COLO668 (cell line): ENCODE measurements around the gene KRTAP4-12.
"Not testable (repeated sequence)": the region's sequence is repeated elsewhere in the genome, so short reads cannot be mapped to it uniquely, and the experiment has no call there.

Source experiments
- DNase-seq: peaks from one replicate; lab custom pipeline; 2025; ENCODE audit not compliant: unreplicated experiment; lab: John Stamatoyannopoulos, UW

The KRTAP4-12 gene

GRCh38 chr17:41126412-41126811 lies 2.4 kb upstream of the KRTAP4-12 start:
- no peak for DNase-seq

GRCh38 chr17:41125064-41125463 lies 1.1 kb upstream of the KRTAP4-12 start:
- DNase-seq, result no peak

- not testable (repeated sequence) for DNase-seq
Observed at GRCh38 chr17:41123292-41123990, 541 bp downstream of the KRTAP4-12 start.

GRCh38 chr17:41121742-41122141 lies 2.2 kb downstream of the KRTAP4-12 start:
- DNase-seq, result no peak

GRCh38 chr17:41119696-41120690 lies 4.0 kb downstream of the KRTAP4-12 start:
- not testable (repeated sequence) for DNase-seq

GRCh38 chr17:41118721-41119120 lies 5.3 kb downstream of the KRTAP4-12 start:
- no peak for DNase-seq

- DNase-seq, result not testable (repeated sequence)
Observed at GRCh38 chr17:41117846-41118386, 6.1 kb downstream of the KRTAP4-12 start, which contains the start of gene KRTAP4-11. Gene KRTAP4-11, minus strand, starts transcription at chr17:41118373. Its CDS starts 58 bp downstream, at chr17:41118315.

- no peak for DNase-seq
Observed at GRCh38 chr17:41116297-41116696, 7.7 kb downstream of the KRTAP4-12 start.

- no peak for DNase-seq
Observed at GRCh38 chr17:41111151-41111885, 12.7 kb downstream of the KRTAP4-12 start.

- not testable (repeated sequence) for DNase-seq
Observed at GRCh38 chr17:41108728-41109386, 15.1 kb downstream of the KRTAP4-12 start.

- no peak for DNase-seq
Observed at GRCh38 chr17:41107941-41108450, 16.0 kb downstream of the KRTAP4-12 start.

- DNase-seq, result not testable (repeated sequence)
Observed at GRCh38 chr17:41105347-41105746, 18.6 kb downstream of the KRTAP4-12 start, which contains the start of gene KRTAP4-9. Gene KRTAP4-9, plus strand, starts transcription at chr17:41105389. Its CDS starts 0 bp downstream, at chr17:41105389.

- not testable (repeated sequence) for DNase-seq
Observed at GRCh38 chr17:41104386-41105038, 19.5 kb downstream of the KRTAP4-12 start.

GRCh38 chr17:41103896-41104295 lies 20.1 kb downstream of the KRTAP4-12 start:
- DNase-seq, result no peak

GRCh38 chr17:41101586-41102259 lies 22.3 kb downstream of the KRTAP4-12 start, which contains the start of gene KRTAP4-16:
Gene KRTAP4-16, minus strand, starts transcription at chr17:41102209. Its CDS starts 0 bp downstream, at chr17:41102209.
- DNase-seq, result no peak

- not testable (repeated sequence) for DNase-seq
Observed at GRCh38 chr17:41099682-41100480, 24.1 kb downstream of the KRTAP4-12 start.

- no peak for DNase-seq
Observed at GRCh38 chr17:41098481-41098880, 25.5 kb downstream of the KRTAP4-12 start.

- no peak for DNase-seq
Observed at GRCh38 chr17:41098042-41098441, 25.9 kb downstream of the KRTAP4-12 start, which contains the start of gene KRTAP4-8. Gene KRTAP4-8, minus strand, starts transcription at chr17:41098142. Its CDS starts 58 bp downstream, at chr17:41098084.
